Calu3 (cell line): Measurements from ENCODE around the gene NMU. TPM values are rescaled to one million over a fixed set of nuclear protein-coding genes. Genes with fewer than 3 reads are reported as not detected.

Source experiments
- BruUV-seq: library from RNA; stranded (reverse); fragments of 400-500 nt; replicated peaks from 2 replicates; lab custom pipeline; 2021; lab: Mats Ljungman, UMichigan
- CTCF ChIA-PET: fragments of 300-600 bp; sonication (Branson Sonifier 250); formaldehyde crosslinking; loops from one replicate; lab custom pipeline; 2022; ENCODE audit warnings: antibody characterized with exemption; lab: Charles Lee
- DNase-seq: peaks from one replicate; pipeline ENCODE4 v3.0.0; 2022
- H3K27ac Mint-ChIP-seq: one replicate; pipeline ENCODE4 v1.8.0; 2022; ENCODE audit warnings: mixed read lengths; ENCODE audit not compliant: unreplicated experiment
- H3K27me3 Mint-ChIP-seq: one replicate; pipeline ENCODE4 v1.8.0; 2022; ENCODE audit warnings: mixed read lengths; ENCODE audit not compliant: unreplicated experiment
- H3K36me3 Mint-ChIP-seq: one replicate; pipeline ENCODE4 v1.8.0; 2022; ENCODE audit warnings: mild to moderate bottlenecking, moderate library complexity, mixed read lengths; ENCODE audit not compliant: insufficient read depth, unreplicated experiment
- H3K4me1 Mint-ChIP-seq: one replicate; pipeline ENCODE4 v1.8.0; 2022; ENCODE audit warnings: mild to moderate bottlenecking, low read depth, mixed read lengths; ENCODE audit not compliant: unreplicated experiment
- H3K4me3 Mint-ChIP-seq: one replicate; pipeline ENCODE4 v1.8.0; 2022; ENCODE audit warnings: mild to moderate bottlenecking, low read depth, moderate library complexity, mixed read lengths; ENCODE audit not compliant: unreplicated experiment
- H3K9me3 Mint-ChIP-seq: one replicate; pipeline ENCODE4 v1.8.0; 2022; ENCODE audit warnings: low read depth, mixed read lengths; ENCODE audit not compliant: unreplicated experiment
- CTCF ChIP-seq: fragments of 200-600 bp; IDR thresholded peaks from one replicate; pipeline ENCODE4 v1.8.0; 2022; ENCODE audit warnings: antibody characterized with exemption; ENCODE audit not compliant: unreplicated experiment
- intact Hi-C: fragments of 100-400 bp; cut with micrococcal nuclease; formaldehyde crosslinking; loops from one replicate; pipeline ENCODE4 v1.10.0; 2022; ENCODE audit not compliant: unreplicated experiment
- total RNA-seq: library from RNA; stranded (reverse); gene quantifications from 2 replicates; pipeline ENCODE4 v1.2.3, GENCODE V29; 2022

Gene NMU
- total RNA-seq, 1 experiment from 2014 or later, result 4.1 TPM

DNA sequence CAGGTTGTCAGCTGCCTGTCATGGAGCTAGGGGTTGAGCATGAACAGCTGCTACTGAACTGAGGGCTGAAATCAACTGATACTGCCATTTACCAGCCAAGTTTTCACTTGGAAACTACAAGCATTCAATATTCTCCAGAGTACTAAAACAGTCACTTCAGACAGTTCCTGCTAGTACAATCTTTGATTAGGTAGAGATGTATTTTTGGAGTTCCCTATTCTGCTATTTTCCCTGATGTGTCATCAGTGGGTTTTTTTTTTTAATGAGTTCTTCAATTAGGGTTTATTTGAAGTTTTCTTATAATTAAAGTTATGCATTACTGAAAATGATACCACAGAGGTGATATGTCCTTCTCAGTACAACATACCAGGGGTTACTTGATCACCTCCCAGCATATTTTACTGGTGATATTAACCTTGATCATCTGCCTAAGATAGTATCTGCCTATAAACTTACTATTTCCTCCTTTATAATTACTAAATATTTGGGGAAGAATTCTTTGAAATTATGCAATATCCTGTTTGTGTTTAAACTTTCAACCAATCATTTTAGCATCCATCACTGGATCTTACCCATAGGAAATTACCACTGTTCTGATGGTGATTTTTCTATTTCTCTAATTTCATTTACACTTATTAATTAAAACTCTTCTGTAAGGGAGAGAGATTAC lies 57.6 kb downstream of the NMU start:
- H3K36me3 Mint-ChIP-seq, result no peaks in the 10 kb centered on the region
- no peak for DNase-seq
- H3K27me3 Mint-ChIP-seq, result no peaks in the 10 kb centered on the region
- no peak overlapping the region for H3K4me3 Mint-ChIP-seq
- TF ChIP-seq CTCF, result no peak
- CTCF ChIA-PET, result no interaction called here
- intact Hi-C loops, result no loop called here
- no peaks in the 10 kb centered on the region for H3K4me1 Mint-ChIP-seq
- no peaks in the 10 kb centered on the region for H3K9me3 Mint-ChIP-seq
- H3K27ac Mint-ChIP-seq, result no peak overlapping the region
- BruUV-seq, result no TSS peak

DNA sequence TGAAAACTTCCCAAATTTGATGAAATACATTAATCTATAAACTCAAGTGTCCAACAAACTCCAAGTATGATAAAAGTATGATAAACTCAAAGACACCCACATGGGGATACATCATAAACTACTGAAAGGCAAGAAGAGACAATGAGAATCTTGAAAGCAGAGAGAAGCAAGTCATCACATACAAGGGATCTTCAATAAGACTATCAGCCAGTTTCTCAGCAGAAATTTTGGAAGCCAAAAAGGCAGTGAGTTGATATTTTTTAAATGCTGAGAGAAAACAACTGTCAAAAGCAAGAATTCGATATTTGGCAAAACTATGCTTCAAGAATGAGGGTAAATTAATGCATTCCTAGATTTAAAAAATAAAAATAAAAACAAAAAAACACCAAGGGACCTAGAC lies 60.6 kb downstream of the NMU start:
- CTCF ChIA-PET, result no interaction called here
- no peak overlapping the region for H3K4me3 Mint-ChIP-seq
- no peaks in the 10 kb centered on the region for H3K27me3 Mint-ChIP-seq
- H3K4me1 Mint-ChIP-seq, result no peaks in the 10 kb centered on the region
- no peak for TF ChIP-seq CTCF
- no peaks in the 10 kb centered on the region for H3K9me3 Mint-ChIP-seq
- DNase-seq, result no peak
- H3K27ac Mint-ChIP-seq, result no peak overlapping the region
- BruUV-seq, result no TSS peak
- H3K36me3 Mint-ChIP-seq, result no peaks in the 10 kb centered on the region
- intact Hi-C loops, result no loop called here

DNA sequence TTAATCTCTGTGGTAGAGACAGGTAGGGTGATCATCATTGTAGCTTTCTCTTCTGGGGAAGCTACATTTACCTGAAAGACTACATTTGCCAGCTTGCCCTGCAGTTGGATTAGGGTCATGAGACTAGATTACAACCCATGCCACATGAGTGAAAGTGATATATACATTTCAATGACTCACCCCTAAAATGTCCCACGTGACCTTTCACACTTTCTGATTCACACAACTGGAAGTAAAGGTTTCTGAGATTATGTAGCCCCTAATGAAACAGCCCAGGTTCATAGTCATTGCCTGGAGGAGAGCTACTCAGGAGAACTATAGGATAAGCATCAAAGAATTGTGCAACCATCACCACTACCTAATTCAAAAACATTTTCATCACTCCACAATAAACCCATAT lies 61.8 kb downstream of the NMU start:
- TF ChIP-seq CTCF, result no peak
- Mint-ChIP-seq H3K27me3 (no peaks in the 10 kb centered on the region), H3K4me3 (no peak overlapping the region), H3K9me3 (no peaks in the 10 kb centered on the region), H3K27ac (no peak overlapping the region), H3K4me1 (no peaks in the 10 kb centered on the region), H3K36me3 (no peaks in the 10 kb centered on the region)
- intact Hi-C loops, result no loop called here
- DNase-seq, result no peak
- no TSS peak for BruUV-seq
- CTCF ChIA-PET, result no interaction called here

- intact Hi-C loops, result no loop called here
- Mint-ChIP-seq H3K27ac (no peak overlapping the region), H3K36me3 (no peaks in the 10 kb centered on the region), H3K4me1 (no peaks in the 10 kb centered on the region), H3K27me3 (no peaks in the 10 kb centered on the region), H3K9me3 (no peaks in the 10 kb centered on the region), H3K4me3 (no peak overlapping the region)
- TF ChIP-seq CTCF, result no peak
- CTCF ChIA-PET, result no interaction called here
- no peak for DNase-seq
- no TSS peak for BruUV-seq
Measured at GRCh38 chr4:55571806-55572205, 64.3 kb downstream of the NMU start.
